ENCODE results near the gene WWOX.
A peak's percentile ranks its signal among the peaks of the same experiment; 100 is the strongest.

WWOX gene

GRCh38 chr16:79171931-79172705, 1072.7 kb downstream of the WWOX start:
- DNase-seq = no peak

GRCh38 chr16:79172976-79173500, 1073.6 kb downstream of the WWOX start:
- no peak for DNase-seq

- DNase-seq = no peak
These were observed 1074.5 kb downstream of the WWOX start for GRCh38 chr16:79173919-79174318.

DNA sequence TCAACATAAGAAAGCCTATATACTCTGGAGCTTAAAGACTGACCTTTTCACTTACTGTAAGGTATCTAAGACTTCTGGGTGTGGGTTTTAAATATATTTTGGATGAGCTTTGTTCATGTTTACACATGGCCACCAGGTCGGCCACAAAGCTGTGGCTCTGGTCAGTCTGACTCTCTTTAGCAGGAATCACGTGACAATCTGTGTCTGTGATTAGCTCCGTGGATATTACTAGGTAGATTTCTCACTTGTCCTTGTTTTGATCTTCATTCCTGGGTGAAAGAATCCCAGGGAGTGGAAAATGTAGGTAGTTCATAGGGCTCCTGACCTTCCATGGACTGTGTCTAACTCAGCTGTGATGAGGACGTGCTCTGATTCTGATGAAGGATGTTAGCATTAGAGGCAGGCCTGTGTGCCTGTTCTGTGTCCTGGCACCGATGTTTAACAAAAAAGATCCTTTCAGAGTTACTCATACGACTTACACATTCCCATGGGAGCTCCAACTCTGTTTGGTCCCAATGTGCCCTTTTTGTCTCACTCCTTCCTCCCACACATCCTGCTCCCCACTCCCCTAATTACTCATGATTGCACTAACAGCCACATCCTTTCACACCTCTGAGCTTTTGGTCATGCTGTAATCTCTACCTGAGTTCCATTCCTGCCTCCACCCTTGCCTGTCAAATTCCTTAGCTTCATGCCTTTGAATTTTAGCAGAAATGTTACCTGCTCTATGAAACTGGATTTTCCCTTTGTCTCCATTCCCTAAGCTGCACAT, 1076.0 kb downstream of the WWOX start:
- no peak for DNase-seq

GRCh38 chr16:79177018-79177417, 1077.6 kb downstream of the WWOX start:
- DNase-seq = no peak

DNA sequence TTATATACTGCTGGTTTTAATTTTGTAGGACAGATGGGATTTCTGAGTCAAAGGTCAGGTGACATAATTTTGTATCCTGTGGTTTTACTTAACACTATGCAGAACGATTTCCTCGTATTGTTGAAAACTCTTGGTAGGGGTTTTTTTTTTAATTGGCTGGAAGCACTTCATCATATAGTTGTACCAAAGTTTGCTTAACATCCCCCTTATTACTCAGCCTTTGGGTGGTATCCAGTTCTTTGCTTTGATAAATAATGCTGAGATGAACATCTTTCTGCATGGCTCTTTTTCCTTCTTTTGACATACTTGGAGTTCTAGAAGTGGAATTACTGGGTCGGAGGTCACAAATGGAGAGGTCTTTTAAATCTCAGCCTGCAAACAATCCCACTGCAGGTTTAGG, 1082.0 kb downstream of the WWOX start:
- DNase-seq = no peak

GRCh38 chr16:79182616-79183015, 1083.2 kb downstream of the WWOX start:
- no peak for DNase-seq

DNA sequence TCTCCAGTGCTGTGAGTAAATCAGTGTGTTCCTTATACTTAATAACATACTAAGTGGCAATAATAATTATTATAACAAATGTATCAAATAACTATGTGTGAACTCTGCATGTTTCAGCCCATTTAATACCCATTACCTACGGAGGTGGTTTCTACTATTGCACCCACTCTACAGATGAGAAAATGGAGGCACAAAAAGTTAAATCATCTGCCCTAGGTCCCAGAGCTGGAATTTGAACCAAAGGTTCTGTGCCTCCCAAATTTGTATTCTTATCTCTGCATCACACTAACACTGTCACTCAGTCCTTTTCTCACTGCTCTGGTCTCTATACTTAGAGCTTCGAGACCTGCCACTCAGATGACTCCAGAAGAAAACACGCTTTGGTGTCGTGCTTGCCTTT, 1084.1 kb downstream of the WWOX start:
- no peak for DNase-seq

- DNase-seq = no peak
These were observed 1085.1 kb downstream of the WWOX start for GRCh38 chr16:79184464-79185030.

- DNase-seq = no peak
These were observed 1086.3 kb downstream of the WWOX start for GRCh38 chr16:79185711-79186110.

GRCh38 chr16:79186196-79186595, 1086.7 kb downstream of the WWOX start:
- DNase-seq = no peak

- no peak for DNase-seq
These were observed 1088.8 kb downstream of the WWOX start for GRCh38 chr16:79188115-79188738.

- DNase-seq = peak; percentile 14 to 21
These were observed 1089.3 kb downstream of the WWOX start for GRCh38 chr16:79188739-79189122.

GRCh38 chr16:79190542-79190941, 1091.1 kb downstream of the WWOX start:
- DNase-seq = no peak

DNA sequence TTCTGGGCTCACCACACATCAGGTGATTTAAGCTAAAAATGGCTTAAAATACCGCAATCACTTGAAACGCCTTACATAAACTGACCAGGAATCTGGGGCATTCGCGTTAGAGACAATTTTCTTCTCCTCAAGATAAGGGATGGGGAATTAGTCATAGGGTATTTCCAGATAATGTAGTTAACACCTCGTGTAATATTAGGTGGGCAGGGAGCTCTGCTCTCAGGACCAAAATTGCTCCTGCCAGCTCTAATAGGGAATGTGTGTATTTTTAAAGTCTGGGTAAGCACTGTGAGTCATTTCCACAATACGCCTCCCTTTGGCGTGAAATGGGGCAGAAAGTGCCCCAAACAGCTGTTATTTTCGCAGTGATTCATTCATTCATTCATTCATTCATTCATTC, 1092.5 kb downstream of the WWOX start:
- no peak for DNase-seq

DNA sequence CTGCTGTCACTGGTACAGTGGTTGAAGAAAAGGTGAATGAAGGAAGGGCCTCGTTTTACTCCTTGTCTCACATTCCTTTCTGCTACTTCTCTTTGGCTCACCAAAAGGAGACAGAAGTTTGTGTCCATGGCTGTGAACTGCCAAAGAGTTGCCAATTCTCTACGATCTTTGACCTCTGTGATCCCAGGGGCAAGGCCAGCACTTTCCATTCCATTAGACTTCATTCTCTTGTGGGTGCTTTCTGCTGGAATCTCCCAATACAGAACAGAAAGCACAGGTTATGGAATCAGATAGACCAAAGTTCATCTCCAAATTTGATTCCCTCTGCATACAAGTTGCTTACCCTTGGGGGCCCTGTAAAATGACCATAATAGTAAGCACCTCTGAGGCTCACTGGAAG, 1093.5 kb downstream of the WWOX start:
- DNase-seq = no peak

GRCh38 chr16:79194291-79194690, 1094.8 kb downstream of the WWOX start:
- DNase-seq = no peak

GRCh38 chr16:79195938-79196337, 1096.5 kb downstream of the WWOX start:
- DNase-seq = no peak

GRCh38 chr16:79201436-79201835, 1102.0 kb downstream of the WWOX start:
- DNase-seq = no peak

DNA sequence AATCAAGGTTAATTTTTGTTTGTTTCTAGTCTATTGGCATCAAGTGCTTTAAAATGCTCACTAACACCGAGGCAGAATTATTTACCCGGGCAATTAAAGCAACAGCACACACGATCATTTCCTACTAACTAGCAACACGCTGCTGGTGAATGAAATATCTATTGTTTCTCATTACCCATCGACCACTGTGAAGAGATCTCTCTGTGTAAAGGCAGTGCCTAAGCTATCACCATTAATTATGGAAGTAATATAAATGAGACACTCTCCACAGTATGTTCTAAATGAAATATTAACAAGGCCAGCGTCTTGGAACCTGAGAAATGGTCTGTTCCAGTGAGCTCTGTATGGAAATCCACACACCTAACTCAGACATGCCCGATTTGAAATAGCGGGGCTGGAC, 1103.5 kb downstream of the WWOX start:
- DNase-seq = no peak

DNA sequence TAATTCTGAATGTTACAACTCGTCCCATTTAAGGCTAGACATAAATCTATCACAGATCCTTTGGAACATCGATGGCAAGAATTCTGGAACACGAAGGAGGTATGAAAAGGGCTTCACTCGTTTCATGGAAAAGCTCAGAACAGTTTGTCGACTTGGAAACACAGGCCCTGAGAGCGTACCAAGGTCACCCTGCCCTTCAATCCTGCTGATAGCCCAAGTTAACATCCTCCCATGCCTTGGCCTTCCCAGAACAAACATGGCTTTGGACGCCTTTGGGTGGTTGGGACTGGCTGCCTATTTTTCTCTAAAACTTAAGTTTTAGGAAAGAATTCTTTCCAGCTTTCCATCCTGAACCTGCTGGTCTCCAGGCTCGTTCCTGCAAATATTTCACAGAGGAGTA, 1105.0 kb downstream of the WWOX start:
- DNase-seq = no peak

DNA sequence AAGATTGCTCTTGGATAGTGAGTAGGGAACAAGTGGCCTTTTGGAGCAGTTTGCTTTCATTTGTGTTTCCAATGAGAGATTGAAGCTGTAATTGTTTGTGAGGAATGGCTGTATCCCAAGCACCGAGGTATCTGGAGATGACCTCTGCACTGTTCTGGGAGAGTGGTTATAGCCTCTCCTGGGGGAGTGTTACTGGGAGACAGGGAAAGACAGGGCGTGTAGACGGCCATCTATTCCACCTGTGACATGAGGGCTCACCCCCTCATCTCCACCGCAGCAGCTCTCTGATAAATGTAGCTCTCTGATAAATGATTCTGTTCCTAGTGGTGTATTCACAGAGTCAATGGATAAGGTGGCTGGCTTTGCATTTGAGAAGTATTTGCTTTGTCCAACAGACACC, 1107.4 kb downstream of the WWOX start:
- no peak for DNase-seq

DNA sequence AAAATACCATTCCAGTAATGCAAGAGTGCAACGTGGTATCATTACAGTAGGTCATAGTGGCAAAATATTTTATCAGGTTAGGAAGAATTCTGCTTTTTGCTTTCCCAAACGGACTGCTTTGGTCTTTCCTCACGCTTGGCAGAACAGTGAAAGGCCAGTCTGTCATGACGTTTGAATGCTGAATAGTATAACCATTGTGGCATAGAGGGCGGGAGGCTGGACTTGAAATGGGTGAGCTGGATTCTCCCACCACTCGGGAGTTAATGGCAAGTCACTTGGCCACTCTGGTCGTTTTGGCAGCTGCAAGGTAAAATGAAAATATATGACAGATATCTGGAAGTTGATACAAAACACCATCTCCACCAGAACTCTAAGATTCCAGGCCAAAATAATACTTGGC, 1109.9 kb downstream of the WWOX start:
- DNase-seq = no peak
